AG04450 (cell line): ENCODE data around the gene DNAI7. TPM values are rescaled to one million over a fixed set of nuclear protein-coding genes. Genes with fewer than 3 reads are reported as not detected.

Source experiments
- CTCF ChIA-PET: fragments of 300-600, 350-600 bp; formaldehyde crosslinking; extraction: SDS; loops from one replicate; lab custom pipeline; 2022; ENCODE audit warnings: antibody characterized with exemption, inconsistent platforms; lab: Charles Lee
- POLR2A ChIA-PET: fragments of 350-600 bp; formaldehyde crosslinking; extraction: SDS; loops from one replicate; lab custom pipeline; 2021; ENCODE audit warnings: antibody characterized with exemption, inconsistent platforms; lab: Yijun Ruan, JAX
- DNase-seq: peaks from one replicate; pipeline ENCODE4 v3.0.0-alpha.2; 2011; ENCODE audit warnings: low read depth, low spot score
- H3K27ac ChIP-seq: one replicate; pipeline ENCODE4 v1.5.1; 2012; ENCODE audit warnings: low read depth, low read length, control low read depth
- H3K27me3 ChIP-seq: one replicate; pipeline ENCODE4 v1.6.0; 2012; ENCODE audit warnings: low read length; ENCODE audit not compliant: control insufficient read depth, insufficient read depth
- H3K4me3 ChIP-seq: 2 replicates; pipeline ENCODE4 v1.5.1; 2011; ENCODE audit warnings: mild to moderate bottlenecking, low read depth, low read length, control low read depth
- H3K9me3 ChIP-seq: 2 replicates; pipeline ENCODE4 v1.5.1; 2012; ENCODE audit warnings: low read length; ENCODE audit not compliant: control insufficient read depth, insufficient read depth
- polyA plus RNA-seq: library from polyadenylated mRNA; depleted of rRNA; stranded (reverse); fragments of >200 nt; gene quantifications from 2 replicates; pipeline ENCODE4 v1.2.3, GENCODE V29; 2011
- TF ChIP-seq, protein P1 (sequence below): IDR thresholded peaks from 2 replicates; pipeline ENCODE4 v1.5.1; 2011; ENCODE audit warnings: low read depth, low read length, control low read depth, inconsistent platforms

DNAI7 gene
- polyA plus RNA-seq, 1 experiment: 0.26 TPM

- CTCF ChIA-PET: interaction anchor here (1.2 kb wide), 1 partner anchor 133 kb away, joined by 3 read pairs; no protein-coding TSS in a partner anchor
- Histone ChIP-seq H3K27me3 (no peaks in the 10 kb centered on the region), H3K4me3 (no peak overlapping the region), H3K27ac (no peak overlapping the region), H3K9me3 (no peaks in the 10 kb centered on the region)
- POLR2A ChIA-PET: interaction anchor here (0.6 kb wide), 2 partner anchors 128 to 209 kb away, joined by 5 to 6 read pairs; no protein-coding TSS in a partner anchor
- no peak for DNase-seq
- TF ChIP-seq, protein P1, sequence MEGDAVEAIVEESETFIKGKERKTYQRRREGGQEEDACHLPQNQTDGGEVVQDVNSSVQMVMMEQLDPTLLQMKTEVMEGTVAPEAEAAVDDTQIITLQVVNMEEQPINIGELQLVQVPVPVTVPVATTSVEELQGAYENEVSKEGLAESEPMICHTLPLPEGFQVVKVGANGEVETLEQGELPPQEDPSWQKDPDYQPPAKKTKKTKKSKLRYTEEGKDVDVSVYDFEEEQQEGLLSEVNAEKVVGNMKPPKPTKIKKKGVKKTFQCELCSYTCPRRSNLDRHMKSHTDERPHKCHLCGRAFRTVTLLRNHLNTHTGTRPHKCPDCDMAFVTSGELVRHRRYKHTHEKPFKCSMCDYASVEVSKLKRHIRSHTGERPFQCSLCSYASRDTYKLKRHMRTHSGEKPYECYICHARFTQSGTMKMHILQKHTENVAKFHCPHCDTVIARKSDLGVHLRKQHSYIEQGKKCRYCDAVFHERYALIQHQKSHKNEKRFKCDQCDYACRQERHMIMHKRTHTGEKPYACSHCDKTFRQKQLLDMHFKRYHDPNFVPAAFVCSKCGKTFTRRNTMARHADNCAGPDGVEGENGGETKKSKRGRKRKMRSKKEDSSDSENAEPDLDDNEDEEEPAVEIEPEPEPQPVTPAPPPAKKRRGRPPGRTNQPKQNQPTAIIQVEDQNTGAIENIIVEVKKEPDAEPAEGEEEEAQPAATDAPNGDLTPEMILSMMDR: no peak
Measured at GRCh38 chr12:25124493-25124892, 70.5 kb downstream of the DNAI7 start.

DNA sequence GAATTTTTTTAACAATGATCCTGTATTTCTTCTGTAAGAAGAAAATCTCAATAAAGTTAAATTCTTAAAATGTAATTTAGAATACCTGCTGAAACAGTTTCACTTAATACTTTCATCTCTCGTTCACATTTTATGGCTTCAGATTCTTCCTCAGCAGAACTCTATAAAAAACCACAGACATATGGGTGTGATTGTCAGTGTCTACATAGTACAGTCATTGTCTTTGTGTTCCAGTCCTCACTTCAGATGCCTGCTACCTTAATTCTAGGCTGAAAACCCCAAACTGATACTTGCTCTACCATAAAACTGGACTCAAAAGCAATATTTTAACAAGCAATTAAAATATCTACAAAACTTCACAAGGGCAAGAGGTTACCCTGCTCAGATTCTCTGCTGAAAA, 71.8 kb downstream of the DNAI7 start:
- H3K27ac ChIP-seq: no peak overlapping the region
- no peak for DNase-seq
- ChIA-PET CTCF (interaction anchor here (1.2 kb wide), 1 partner anchor 132 kb away, joined by 3 read pairs; no protein-coding TSS in a partner anchor), POLR2A (no interaction called here)
- H3K4me3 ChIP-seq: no peak overlapping the region
- no peaks in the 10 kb centered on the region for H3K27me3 ChIP-seq
- TF ChIP-seq, protein P1: no peak
- no peaks in the 10 kb centered on the region for H3K9me3 ChIP-seq

- H3K4me3 ChIP-seq: no peak overlapping the region
- H3K27ac ChIP-seq: no peak overlapping the region
- ChIA-PET POLR2A (no interaction called here), CTCF (interaction anchor here (0.9 to 1.7 kb wide), 3 partner anchors 8 to 130 kb away, joined by 3 to 10 read pairs (median 6); no protein-coding TSS in a partner anchor)
- DNase-seq: no peak
- no peaks in the 10 kb centered on the region for H3K9me3 ChIP-seq
- TF ChIP-seq, protein P1: no peak
- no peaks in the 10 kb centered on the region for H3K27me3 ChIP-seq
Measured at GRCh38 chr12:25121916-25122315, 73.0 kb downstream of the DNAI7 start.

- TF ChIP-seq, protein P1: no peak
- no peaks in the 10 kb centered on the region for H3K9me3 ChIP-seq
- H3K27ac ChIP-seq: no peak overlapping the region
- DNase-seq: no peak
- no peaks in the 10 kb centered on the region for H3K27me3 ChIP-seq
- POLR2A ChIA-PET: no interaction called here
- no peak overlapping the region for H3K4me3 ChIP-seq
- CTCF ChIA-PET: interaction anchor here (0.9 to 1.7 kb wide), 3 partner anchors 9 to 129 kb away, joined by 3 to 10 read pairs (median 6); no protein-coding TSS in a partner anchor
Measured at GRCh38 chr12:25121110-25121509, 73.8 kb downstream of the DNAI7 start.

GRCh38 chr12:25119020-25119419, 75.9 kb downstream of the DNAI7 start:
- H3K4me3 ChIP-seq: no peak overlapping the region
- POLR2A ChIA-PET: no interaction called here
- H3K27me3 ChIP-seq: no peaks in the 10 kb centered on the region
- no peak overlapping the region for H3K27ac ChIP-seq
- DNase-seq: no peak
- CTCF ChIA-PET: no interaction called here
- H3K9me3 ChIP-seq: no peaks in the 10 kb centered on the region
- TF ChIP-seq, protein P1: no peak
